ENCODE measurements around the gene FYCO1. TPM values are rescaled to one million over a fixed set of nuclear protein-coding genes. Genes with fewer than 3 reads are reported as not detected.

FYCO1 gene
- total and polyA plus RNA-seq, 2 experiments from 2014 or later: 6.2 to 13.4 TPM

DNA sequence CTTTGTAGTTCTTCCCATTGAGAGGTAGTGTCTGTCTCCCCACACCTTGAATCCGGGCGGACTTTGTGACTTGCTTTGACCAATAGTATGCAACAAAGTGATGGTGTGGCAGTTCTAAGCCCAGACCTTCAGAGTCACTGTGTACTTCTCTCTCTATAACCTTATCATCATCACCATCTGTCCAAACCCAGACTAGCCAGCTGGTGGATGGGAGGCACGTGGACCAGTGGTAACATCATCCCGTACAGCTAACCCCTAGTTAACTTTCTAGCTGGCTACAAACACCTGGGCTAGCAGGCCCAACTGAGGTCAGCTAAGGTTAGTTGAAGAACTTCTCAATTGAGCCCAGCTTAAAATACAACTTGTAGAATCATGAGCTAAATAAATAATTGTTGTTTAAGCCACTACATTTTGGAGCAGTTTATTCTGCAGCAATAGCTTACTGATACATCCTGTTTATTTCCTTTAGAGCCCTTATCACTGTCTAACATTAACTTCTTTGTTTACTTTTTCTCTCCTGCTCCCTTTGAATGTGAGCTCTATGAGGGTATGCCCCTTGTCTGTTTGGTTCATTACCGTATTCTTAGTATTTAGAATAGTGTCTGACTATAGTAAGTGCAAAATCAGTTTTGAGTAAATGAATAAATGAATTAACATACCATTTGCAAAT, 120.8 kb downstream of the FYCO1 start:
- Histone ChIP-seq H3K27me3 (replicated peaks; ENCODE audit: insufficient read depth) (peaks cover 49% of the 10 kb centered on the region), H4K20me1 (ENCODE audit: insufficient read depth) (no peaks in the 10 kb centered on the region), H3K36me3 (ENCODE audit: low read depth) (no peaks in the 10 kb centered on the region), H3K4me2 (ENCODE audit: unreplicated experiment) (no peak overlapping the region), H3K4me1 (ENCODE audit: insufficient read depth) (no peaks in the 10 kb centered on the region), H3K9me3 (ENCODE audit: low read depth) (no peaks in the 10 kb centered on the region), H3F3A (ENCODE audit: insufficient read depth) (no peaks in the 10 kb centered on the region), H3K4me3 (no peak overlapping the region), H3K9me2 (ENCODE audit: insufficient read depth) (no peaks in the 10 kb centered on the region), H3K27ac (no peak overlapping the region), H2AFZ (no peak overlapping the region), H3K9ac (no peak overlapping the region), H3K79me2 (ENCODE audit: insufficient read depth) (no peaks in the 10 kb centered on the region)
- in situ Hi-C loops (cut with MboI): no loop called here
- WGBS, 2 experiments (ENCODE audit: low coverage in 1 of 2, low lambda C conversion rate in 2 of 2, missing lambda C conversion rate in 2 of 2): 66 to 70% methylated on average over 5 of the region's 5 CpGs
- no peak for DNase-seq
- TF ChIP-seq EZH2phosphoT487 (IDR thresholded peaks at IDR 0.05; ENCODE audit: insufficient read depth, low read depth) (no peak), EZH2 (IDR thresholded peaks at IDR 0.05; ENCODE audit: insufficient read depth, poor library complexity, severe bottlenecking) (no peak)

GRCh38 chr3:45873638-45874037, 122.0 kb downstream of the FYCO1 start:
- WGBS, 2 experiments (ENCODE audit: low coverage in 1 of 2, low lambda C conversion rate in 2 of 2, missing lambda C conversion rate in 2 of 2): 53 to 59% methylated on average over 4 of the region's 4 CpGs
- H3K9ac ChIP-seq: no peak overlapping the region

DNA sequence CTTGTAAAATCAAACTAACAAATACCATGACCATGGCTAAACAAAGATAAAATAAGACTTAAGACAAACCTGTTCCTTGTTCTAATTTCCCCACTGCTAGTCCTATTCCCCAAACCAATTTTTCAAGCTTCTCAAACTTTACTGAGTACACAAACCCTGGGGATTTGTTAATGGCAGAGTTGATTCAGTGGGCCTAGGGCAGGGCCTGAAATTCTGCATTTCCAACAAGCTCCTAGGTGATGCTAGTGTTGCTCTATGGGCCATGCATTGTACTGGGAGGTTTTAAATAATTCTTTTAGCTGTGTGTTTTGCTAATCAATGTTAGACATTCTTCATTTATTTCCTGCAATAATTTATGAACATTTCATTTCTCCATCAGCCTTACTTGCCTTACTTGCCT, 122.6 kb downstream of the FYCO1 start:
- in situ Hi-C loops (cut with MboI): no loop called here
- TF ChIP-seq EZH2phosphoT487 (IDR thresholded peaks at IDR 0.05; ENCODE audit: insufficient read depth, low read depth) (no peak), EZH2 (IDR thresholded peaks at IDR 0.05; ENCODE audit: insufficient read depth, poor library complexity, severe bottlenecking) (no peak)
- H3K9me2 ChIP-seq (ENCODE audit: insufficient read depth): no peaks in the 10 kb centered on the region
- no peaks in the 10 kb centered on the region for H3K9me3 ChIP-seq (ENCODE audit: low read depth)
- H3K79me2 ChIP-seq (ENCODE audit: insufficient read depth): no peaks in the 10 kb centered on the region
- no peak overlapping the region for H3K9ac ChIP-seq
- no peaks in the 10 kb centered on the region for H3K4me1 ChIP-seq (ENCODE audit: insufficient read depth)
- no peaks in the 10 kb centered on the region for H4K20me1 ChIP-seq (ENCODE audit: insufficient read depth)
- no peaks in the 10 kb centered on the region for H3K36me3 ChIP-seq (ENCODE audit: low read depth)
- H2AFZ ChIP-seq: no peak overlapping the region
- H3K4me3 ChIP-seq: no peak overlapping the region
- H3K27ac ChIP-seq: no peak overlapping the region
- H3F3A ChIP-seq (ENCODE audit: insufficient read depth): no peaks in the 10 kb centered on the region
- H3K27me3 ChIP-seq (replicated peaks; ENCODE audit: insufficient read depth): peaks cover 46% of the 10 kb centered on the region
- no peak for DNase-seq
- no peak overlapping the region for H3K4me2 ChIP-seq (ENCODE audit: unreplicated experiment)

More at GRCh38 chr3:45873638-45874037, 122.0 kb downstream of the FYCO1 start:
- in situ Hi-C loops (cut with MboI): no loop called here
- Histone ChIP-seq H3K36me3 (ENCODE audit: low read depth) (no peaks in the 10 kb centered on the region), H4K20me1 (ENCODE audit: insufficient read depth) (no peaks in the 10 kb centered on the region), H3K27ac (no peak overlapping the region), H3K4me2 (ENCODE audit: unreplicated experiment) (no peak overlapping the region), H3K79me2 (ENCODE audit: insufficient read depth) (no peaks in the 10 kb centered on the region), H3K9me3 (ENCODE audit: low read depth) (no peaks in the 10 kb centered on the region), H3K4me3 (no peak overlapping the region), H3K27me3 (replicated peaks; ENCODE audit: insufficient read depth) (peaks cover 47% of the 10 kb centered on the region), H2AFZ (no peak overlapping the region), H3K9me2 (ENCODE audit: insufficient read depth) (no peaks in the 10 kb centered on the region), H3F3A (ENCODE audit: insufficient read depth) (no peaks in the 10 kb centered on the region), H3K4me1 (ENCODE audit: insufficient read depth) (no peaks in the 10 kb centered on the region)
- DNase-seq: no peak
- TF ChIP-seq EZH2 (IDR thresholded peaks at IDR 0.05; ENCODE audit: insufficient read depth, poor library complexity, severe bottlenecking) (no peak), EZH2phosphoT487 (IDR thresholded peaks at IDR 0.05; ENCODE audit: insufficient read depth, low read depth) (no peak)

- in situ Hi-C loops (cut with MboI): no loop called here
- TF ChIP-seq EZH2phosphoT487 (IDR thresholded peaks at IDR 0.05; ENCODE audit: insufficient read depth, low read depth) (no peak), EZH2 (IDR thresholded peaks at IDR 0.05; ENCODE audit: insufficient read depth, poor library complexity, severe bottlenecking) (no peak)
- WGBS, 2 experiments (ENCODE audit: low coverage in 1 of 2, low lambda C conversion rate in 2 of 2, missing lambda C conversion rate in 2 of 2): 48 to 49% methylated on average over 2 of the region's 2 CpGs
- no peak overlapping the region for H3K27ac ChIP-seq
- no peak overlapping the region for H3K4me2 ChIP-seq (ENCODE audit: unreplicated experiment)
- H3K36me3 ChIP-seq (ENCODE audit: low read depth): no peaks in the 10 kb centered on the region
- H3K9me3 ChIP-seq (ENCODE audit: low read depth): no peaks in the 10 kb centered on the region
- H3K79me2 ChIP-seq (ENCODE audit: insufficient read depth): no peaks in the 10 kb centered on the region
- no peaks in the 10 kb centered on the region for H4K20me1 ChIP-seq (ENCODE audit: insufficient read depth)
- peaks cover 46% of the 10 kb centered on the region for H3K27me3 ChIP-seq (replicated peaks; ENCODE audit: insufficient read depth)
- no peak for DNase-seq
- no peaks in the 10 kb centered on the region for H3K4me1 ChIP-seq (ENCODE audit: insufficient read depth)
- no peak overlapping the region for H2AFZ ChIP-seq
- H3K9ac ChIP-seq: no peak overlapping the region
- no peaks in the 10 kb centered on the region for H3K9me2 ChIP-seq (ENCODE audit: insufficient read depth)
- no peak overlapping the region for H3K4me3 ChIP-seq
- H3F3A ChIP-seq (ENCODE audit: insufficient read depth): no peaks in the 10 kb centered on the region
Measured at GRCh38 chr3:45872569-45872968, 123.1 kb downstream of the FYCO1 start.

DNA sequence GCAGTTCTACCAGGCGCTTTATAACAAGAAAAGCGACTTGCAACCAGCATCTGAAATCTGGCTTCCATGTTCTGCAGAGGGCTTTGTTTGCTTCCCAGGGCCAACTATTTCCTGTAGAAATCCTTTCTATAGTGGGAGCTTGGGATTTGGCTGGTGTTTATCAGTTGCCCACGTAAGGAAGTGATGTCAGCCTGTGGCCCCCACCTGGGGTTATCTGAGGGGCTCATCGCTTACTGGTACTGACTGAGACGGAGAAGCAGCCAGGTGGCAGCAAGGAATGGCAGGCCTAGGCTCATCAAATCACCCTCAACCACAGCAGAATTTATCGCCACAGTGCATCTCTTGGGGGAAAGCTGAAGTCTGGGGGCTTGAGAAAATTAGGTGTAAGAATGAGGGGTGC, 123.8 kb downstream of the FYCO1 start:
- H3K4me1 ChIP-seq (ENCODE audit: insufficient read depth): no peaks in the 10 kb centered on the region
- H3K9ac ChIP-seq: no peak overlapping the region
- H3K4me3 ChIP-seq: no peak overlapping the region
- H3K9me2 ChIP-seq (ENCODE audit: insufficient read depth): no peaks in the 10 kb centered on the region
- H3K27me3 ChIP-seq (replicated peaks; ENCODE audit: insufficient read depth): peaks cover 43% of the 10 kb centered on the region
- no peak for TF ChIP-seq EZH2 (IDR thresholded peaks at IDR 0.05; ENCODE audit: insufficient read depth, poor library complexity, severe bottlenecking)
- no peak for TF ChIP-seq EZH2phosphoT487 (IDR thresholded peaks at IDR 0.05; ENCODE audit: insufficient read depth, low read depth)
- H3K9me3 ChIP-seq (ENCODE audit: low read depth): no peaks in the 10 kb centered on the region
- WGBS, 2 experiments (ENCODE audit: low coverage in 1 of 2, low lambda C conversion rate in 2 of 2, missing lambda C conversion rate in 2 of 2): 68 to 72% methylated on average over 6 of the region's 6 CpGs
- H3K79me2 ChIP-seq (ENCODE audit: insufficient read depth): no peaks in the 10 kb centered on the region
- H3K4me2 ChIP-seq (ENCODE audit: unreplicated experiment): no peak overlapping the region
- H3K36me3 ChIP-seq (ENCODE audit: low read depth): no peaks in the 10 kb centered on the region
- no peaks in the 10 kb centered on the region for H3F3A ChIP-seq (ENCODE audit: insufficient read depth)
- DNase-seq: no peak
- in situ Hi-C loops (cut with MboI): no loop called here
- H3K27ac ChIP-seq: no peak overlapping the region
- H4K20me1 ChIP-seq (ENCODE audit: insufficient read depth): no peaks in the 10 kb centered on the region
- H2AFZ ChIP-seq: no peak overlapping the region
